Activated T-helper 17 cell treated with anti-CD3 and anti-CD28 coated beads, Interleukin-2, amount 50 U/mL, for 72 hours (primary cell): ENCODE results near the gene STARD13. TPM values are rescaled to one million over a fixed set of nuclear protein-coding genes. Genes with fewer than 3 reads are reported as not detected.

Source experiments
- ATAC-seq: fragments of 150-1000 bp; cut with Tn5 transposase; replicated peaks from 2 replicates; pipeline ENCODE4 v1.10.0; 2021; ENCODE audit warnings: mild to moderate bottlenecking, moderate library complexity
- H3K27ac Mint-ChIP-seq: one replicate; pipeline ENCODE4 v1.8.0; 2022; ENCODE audit warnings: mixed read lengths
- H3K27me3 Mint-ChIP-seq: one replicate; pipeline ENCODE4 v1.8.0; 2022; ENCODE audit warnings: mixed read lengths
- H3K36me3 Mint-ChIP-seq: one replicate; pipeline ENCODE4 v1.8.0; 2022; ENCODE audit warnings: low read depth, mild to moderate bottlenecking, mixed read lengths
- H3K4me1 Mint-ChIP-seq: one replicate; pipeline ENCODE4 v1.8.0; 2022; ENCODE audit warnings: mixed read lengths
- H3K4me3 Mint-ChIP-seq: one replicate; pipeline ENCODE4 v1.8.0; 2022; ENCODE audit warnings: mild to moderate bottlenecking, mixed read lengths
- H3K9me3 Mint-ChIP-seq: one replicate; pipeline ENCODE4 v1.8.0; 2022; ENCODE audit warnings: mixed read lengths
- total RNA-seq, 2 donors: library from RNA; stranded (reverse); gene quantifications; one replicate each; pipeline ENCODE4 v1.2.3, GENCODE V29; 2022

STARD13 gene
- total RNA-seq, 2 donors from 2014 or later, result 1.1 to 2.3 TPM

- Mint-ChIP-seq H3K4me1 (no peaks in the 10 kb centered on the region), H3K9me3 (no peaks in the 10 kb centered on the region), H3K27me3 (no peaks in the 10 kb centered on the region), H3K36me3 (no peaks in the 10 kb centered on the region), H3K4me3 (no peak overlapping the region), H3K27ac (no peak overlapping the region)
- no peak for ATAC-seq
These were observed 216.2 kb downstream of the STARD13 start for GRCh38 chr13:33069365-33069764.

DNA sequence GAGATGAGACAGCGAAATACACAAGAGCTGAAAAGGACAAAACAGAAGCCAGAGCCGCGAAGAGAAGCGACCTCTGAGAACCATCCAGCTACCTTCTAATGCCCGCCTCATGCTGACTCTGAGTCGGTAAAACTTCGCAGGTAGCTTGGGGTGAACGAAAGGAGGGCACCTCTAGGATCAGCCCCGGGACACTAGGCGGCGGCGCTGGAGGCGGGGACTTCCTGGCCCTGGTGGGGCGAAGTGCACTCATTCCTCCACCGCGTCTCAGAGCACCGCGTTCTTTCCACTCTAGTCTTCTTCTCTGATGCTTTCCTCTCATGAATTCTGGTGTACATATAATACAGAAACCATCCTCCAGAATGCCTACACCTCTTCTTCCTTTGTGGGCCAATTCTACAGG is 219.2 kb downstream of the STARD13 start:
- Mint-ChIP-seq H3K9me3 (no peaks in the 10 kb centered on the region), H3K4me3 (no peak overlapping the region), H3K4me1 (no peaks in the 10 kb centered on the region), H3K27ac (no peak overlapping the region), H3K36me3 (no peaks in the 10 kb centered on the region), H3K27me3 (peaks cover 7% of the 10 kb centered on the region)
- no peak for ATAC-seq

GRCh38 chr13:33060815-33061214 is 224.7 kb downstream of the STARD13 start:
- Mint-ChIP-seq H3K9me3 (no peaks in the 10 kb centered on the region), H3K27ac (no peak overlapping the region), H3K4me3 (no peak overlapping the region), H3K36me3 (no peaks in the 10 kb centered on the region), H3K4me1 (no peaks in the 10 kb centered on the region), H3K27me3 (peaks cover 11% of the 10 kb centered on the region)
- no peak for ATAC-seq

DNA sequence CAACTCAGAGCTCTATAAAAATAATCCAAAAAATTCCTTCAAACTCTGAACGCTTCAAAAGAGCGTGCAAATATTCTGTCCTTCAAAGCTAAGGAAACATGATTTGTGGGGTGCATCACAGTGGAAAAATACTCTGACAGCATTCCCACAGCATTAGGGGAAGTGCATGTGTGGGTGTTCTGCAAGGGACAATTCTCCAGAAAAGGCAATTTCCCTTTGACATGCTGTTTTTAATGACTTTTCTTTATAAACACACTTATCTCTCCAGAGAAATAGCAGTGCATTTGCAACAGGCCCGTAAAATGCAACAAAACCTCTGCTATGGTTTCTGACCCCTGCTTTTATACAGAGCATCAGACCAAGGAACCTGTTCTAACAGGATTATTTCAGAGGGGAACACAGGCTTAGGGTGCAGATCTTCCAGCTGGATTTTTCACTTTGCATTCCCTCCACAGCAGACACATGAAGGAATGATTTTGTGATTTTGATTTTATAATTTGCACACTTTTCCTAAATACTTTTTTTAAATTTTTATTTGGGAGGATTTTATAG is 226.7 kb downstream of the STARD13 start:
- Mint-ChIP-seq H3K27me3 (peaks cover 12% of the 10 kb centered on the region), H3K4me3 (no peak overlapping the region), H3K4me1 (no peaks in the 10 kb centered on the region), H3K9me3 (no peaks in the 10 kb centered on the region), H3K27ac (no peak overlapping the region), H3K36me3 (no peaks in the 10 kb centered on the region)
- ATAC-seq, result no peak

- Mint-ChIP-seq H3K36me3 (no peaks in the 10 kb centered on the region), H3K9me3 (no peaks in the 10 kb centered on the region), H3K4me1 (no peaks in the 10 kb centered on the region), H3K27me3 (peaks cover 4% of the 10 kb centered on the region), H3K4me3 (no peak overlapping the region), H3K27ac (no peak overlapping the region)
- no peak for ATAC-seq
These were observed 228.4 kb downstream of the STARD13 start for GRCh38 chr13:33057019-33057780.

GRCh38 chr13:33053397-33054066 is 232.0 kb downstream of the STARD13 start:
- Mint-ChIP-seq H3K4me3 (no peak overlapping the region), H3K27me3 (peaks cover 15% of the 10 kb centered on the region), H3K9me3 (no peaks in the 10 kb centered on the region), H3K4me1 (no peaks in the 10 kb centered on the region), H3K36me3 (no peaks in the 10 kb centered on the region), H3K27ac (no peak overlapping the region)
- ATAC-seq, result no peak
